Neural progenitor cell (in vitro differentiated cells): ENCODE data around the gene FBXW8.

Experiments used
- EZH2 ChIP-seq: fragments of 200-600 bp; sonication (generic); IDR thresholded peaks from 2 replicates; pipeline ENCODE4 v1.6.1; 2017; ENCODE audit warnings: antibody characterized with exemption, mild to moderate bottlenecking, moderate library complexity
- EZH2phosphoT487 ChIP-seq: fragments of 200-600 bp; sonication (generic); IDR thresholded peaks from 2 replicates; pipeline ENCODE4 v1.6.1; 2017; ENCODE audit warnings: antibody characterized with exemption
- TF ChIP-seq, protein P1 (sequence below): fragments of 200-600 bp; sonication (generic); IDR thresholded peaks from 2 replicates; pipeline ENCODE4 v1.5.1; 2017; ENCODE audit warnings: antibody characterized with exemption, mild to moderate bottlenecking

- TF ChIP-seq, protein P1, sequence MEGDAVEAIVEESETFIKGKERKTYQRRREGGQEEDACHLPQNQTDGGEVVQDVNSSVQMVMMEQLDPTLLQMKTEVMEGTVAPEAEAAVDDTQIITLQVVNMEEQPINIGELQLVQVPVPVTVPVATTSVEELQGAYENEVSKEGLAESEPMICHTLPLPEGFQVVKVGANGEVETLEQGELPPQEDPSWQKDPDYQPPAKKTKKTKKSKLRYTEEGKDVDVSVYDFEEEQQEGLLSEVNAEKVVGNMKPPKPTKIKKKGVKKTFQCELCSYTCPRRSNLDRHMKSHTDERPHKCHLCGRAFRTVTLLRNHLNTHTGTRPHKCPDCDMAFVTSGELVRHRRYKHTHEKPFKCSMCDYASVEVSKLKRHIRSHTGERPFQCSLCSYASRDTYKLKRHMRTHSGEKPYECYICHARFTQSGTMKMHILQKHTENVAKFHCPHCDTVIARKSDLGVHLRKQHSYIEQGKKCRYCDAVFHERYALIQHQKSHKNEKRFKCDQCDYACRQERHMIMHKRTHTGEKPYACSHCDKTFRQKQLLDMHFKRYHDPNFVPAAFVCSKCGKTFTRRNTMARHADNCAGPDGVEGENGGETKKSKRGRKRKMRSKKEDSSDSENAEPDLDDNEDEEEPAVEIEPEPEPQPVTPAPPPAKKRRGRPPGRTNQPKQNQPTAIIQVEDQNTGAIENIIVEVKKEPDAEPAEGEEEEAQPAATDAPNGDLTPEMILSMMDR, result no peak
- TF ChIP-seq EZH2 (no peak), EZH2phosphoT487 (no peak)
Observed at GRCh38 chr12:116880817-116881324, 29.9 kb upstream of the FBXW8 start.
